ENCODE data around the gene ARPP21.

The ARPP21 gene

GRCh38 chr3:35746492-35746891 is 107.2 kb downstream of the ARPP21 start:
- H3K4me2 ChIP-seq (ENCODE audit: low read length): no peak overlapping the region
- no peak overlapping the region for H3K27ac ChIP-seq (ENCODE audit: low read length)
- H3K4me3 ChIP-seq (ENCODE audit: low read length): no peak overlapping the region
- no peaks in the 10 kb centered on the region for H3K36me3 ChIP-seq (replicated peaks; ENCODE audit: low read depth, low read length)
- H4K20me1 ChIP-seq (ENCODE audit: insufficient read depth, low read length): no peaks in the 10 kb centered on the region
- no peaks in the 10 kb centered on the region for H3K9me3 ChIP-seq (ENCODE audit: insufficient read depth, low read length)
- H3K4me1 ChIP-seq (ENCODE audit: low read length): peaks cover 11% of the 10 kb centered on the region
- H3K27me3 ChIP-seq (ENCODE audit: low read depth, low read length): no peaks in the 10 kb centered on the region
- no peaks in the 10 kb centered on the region for H3K79me2 ChIP-seq (ENCODE audit: low read length)
- H3K9ac ChIP-seq (ENCODE audit: low read length): no peak overlapping the region
- H2AFZ ChIP-seq (ENCODE audit: low read depth, low read length): no peak overlapping the region
- TF ChIP-seq CTCF (IDR thresholded peaks at IDR 0.05; ENCODE audit: low read depth, low read length): no peak

- Histone ChIP-seq H3K4me3 (ENCODE audit: low read length) (no peak overlapping the region), H3K9ac (ENCODE audit: low read length) (no peak overlapping the region), H2AFZ (ENCODE audit: low read depth, low read length) (no peak overlapping the region), H3K4me1 (ENCODE audit: low read length) (peaks cover 11% of the 10 kb centered on the region), H3K4me2 (ENCODE audit: low read length) (no peak overlapping the region), H3K36me3 (replicated peaks; ENCODE audit: low read depth, low read length) (no peaks in the 10 kb centered on the region), H3K9me3 (ENCODE audit: insufficient read depth, low read length) (no peaks in the 10 kb centered on the region), H3K27me3 (ENCODE audit: low read depth, low read length) (no peaks in the 10 kb centered on the region), H4K20me1 (ENCODE audit: insufficient read depth, low read length) (no peaks in the 10 kb centered on the region), H3K79me2 (ENCODE audit: low read length) (no peaks in the 10 kb centered on the region), H3K27ac (ENCODE audit: low read length) (no peak overlapping the region)
- TF ChIP-seq CTCF (IDR thresholded peaks at IDR 0.05; ENCODE audit: low read depth, low read length): no peak
- TF ChIP-seq EZH2phosphoT487 (IDR thresholded peaks at IDR 0.05; ENCODE audit: low read depth): no peak
These were observed 108.8 kb downstream of the ARPP21 start for GRCh38 chr3:35748144-35748543.

GRCh38 chr3:35751207-35751606 is 111.9 kb downstream of the ARPP21 start:
- TF ChIP-seq EZH2phosphoT487 (IDR thresholded peaks at IDR 0.05; ENCODE audit: low read depth): no peak
- TF ChIP-seq CTCF (IDR thresholded peaks at IDR 0.05; ENCODE audit: low read depth, low read length): no peak
- H3K4me1 ChIP-seq (ENCODE audit: low read length): peaks cover 3% of the 10 kb centered on the region
- no peaks in the 10 kb centered on the region for H3K79me2 ChIP-seq (ENCODE audit: low read length)
- no peak overlapping the region for H2AFZ ChIP-seq (ENCODE audit: low read depth, low read length)
- H3K4me2 ChIP-seq (ENCODE audit: low read length): no peak overlapping the region
- no peak overlapping the region for H3K4me3 ChIP-seq (ENCODE audit: low read length)
- H4K20me1 ChIP-seq (ENCODE audit: insufficient read depth, low read length): no peaks in the 10 kb centered on the region
- H3K27ac ChIP-seq (ENCODE audit: low read length): no peak overlapping the region
- no peaks in the 10 kb centered on the region for H3K9me3 ChIP-seq (ENCODE audit: insufficient read depth, low read length)
- H3K9ac ChIP-seq (ENCODE audit: low read length): no peak overlapping the region
- no peaks in the 10 kb centered on the region; the same call in 1 of the 2 replicates for H3K27me3 ChIP-seq (ENCODE audit: low read depth, low read length)
- no peaks in the 10 kb centered on the region for H3K36me3 ChIP-seq (replicated peaks; ENCODE audit: low read depth, low read length)

- no peaks in the 10 kb centered on the region for H4K20me1 ChIP-seq (ENCODE audit: insufficient read depth, low read length)
- no peak for TF ChIP-seq EZH2phosphoT487 (IDR thresholded peaks at IDR 0.05; ENCODE audit: low read depth)
- TF ChIP-seq CTCF (IDR thresholded peaks at IDR 0.05; ENCODE audit: low read depth, low read length): no peak
- no peaks in the 10 kb centered on the region; the same call in 1 of the 2 replicates for H3K27me3 ChIP-seq (ENCODE audit: low read depth, low read length)
- no peak overlapping the region for H3K9ac ChIP-seq (ENCODE audit: low read length)
- no peaks in the 10 kb centered on the region for H3K36me3 ChIP-seq (replicated peaks; ENCODE audit: low read depth, low read length)
- no peak overlapping the region for H2AFZ ChIP-seq (ENCODE audit: low read depth, low read length)
- no peak overlapping the region for H3K4me2 ChIP-seq (ENCODE audit: low read length)
- peaks cover 12% of the 10 kb centered on the region for H3K4me1 ChIP-seq (ENCODE audit: low read length)
- no peak overlapping the region for H3K27ac ChIP-seq (ENCODE audit: low read length)
- H3K79me2 ChIP-seq (ENCODE audit: low read length): no peaks in the 10 kb centered on the region
- no peaks in the 10 kb centered on the region for H3K9me3 ChIP-seq (ENCODE audit: insufficient read depth, low read length)
- no peak overlapping the region for H3K4me3 ChIP-seq (ENCODE audit: low read length)
These were observed 118.8 kb downstream of the ARPP21 start for GRCh38 chr3:35757991-35758757.
